GM21381 (cell line): ENCODE data around the gene PDE4D.
"Not testable (repeated sequence)": the region's sequence is repeated elsewhere in the genome, so short reads cannot be mapped to it uniquely, and the experiment has no call there.

Experiments
- ATAC-seq: cut with Tn5 transposase; IDR thresholded peaks from one replicate; pipeline ENCODE4 v1.9.1; 2021; ENCODE audit warnings: mild to moderate bottlenecking, moderate library complexity; ENCODE audit not compliant: unreplicated experiment

PDE4D gene

DNA sequence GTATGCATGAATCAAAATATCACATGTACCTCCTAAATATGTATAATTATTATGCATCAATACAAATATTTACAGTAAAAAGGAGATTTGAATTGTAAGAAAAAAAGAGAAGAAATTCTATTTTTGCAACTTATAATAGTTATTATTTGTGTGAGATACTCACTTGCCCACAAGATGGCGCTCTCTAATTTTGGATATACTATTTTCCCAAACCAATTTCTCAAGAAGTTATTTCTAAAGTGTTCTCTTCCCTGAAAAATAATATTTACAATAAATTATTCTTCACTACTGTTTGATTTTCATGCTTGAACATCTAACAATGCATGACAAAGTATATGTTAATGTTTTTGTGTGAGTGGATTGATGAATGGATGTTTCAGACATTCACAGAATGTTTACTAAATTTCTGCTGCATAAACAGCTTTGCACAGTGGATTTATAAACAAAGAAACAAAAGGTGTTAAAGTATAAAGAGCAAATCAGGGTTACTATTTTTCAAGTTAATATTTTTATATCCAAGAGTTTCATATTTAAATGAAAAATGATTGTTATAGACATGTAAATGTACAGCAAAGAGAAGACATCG, 503.4 kb downstream of the PDE4D start:
- no peak for ATAC-seq

- no peak for ATAC-seq
Measured at GRCh38 chr5:59387127-59387526, 506.4 kb downstream of the PDE4D start.

- ATAC-seq: no peak
Measured at GRCh38 chr5:59385700-59386099, 507.8 kb downstream of the PDE4D start.

DNA sequence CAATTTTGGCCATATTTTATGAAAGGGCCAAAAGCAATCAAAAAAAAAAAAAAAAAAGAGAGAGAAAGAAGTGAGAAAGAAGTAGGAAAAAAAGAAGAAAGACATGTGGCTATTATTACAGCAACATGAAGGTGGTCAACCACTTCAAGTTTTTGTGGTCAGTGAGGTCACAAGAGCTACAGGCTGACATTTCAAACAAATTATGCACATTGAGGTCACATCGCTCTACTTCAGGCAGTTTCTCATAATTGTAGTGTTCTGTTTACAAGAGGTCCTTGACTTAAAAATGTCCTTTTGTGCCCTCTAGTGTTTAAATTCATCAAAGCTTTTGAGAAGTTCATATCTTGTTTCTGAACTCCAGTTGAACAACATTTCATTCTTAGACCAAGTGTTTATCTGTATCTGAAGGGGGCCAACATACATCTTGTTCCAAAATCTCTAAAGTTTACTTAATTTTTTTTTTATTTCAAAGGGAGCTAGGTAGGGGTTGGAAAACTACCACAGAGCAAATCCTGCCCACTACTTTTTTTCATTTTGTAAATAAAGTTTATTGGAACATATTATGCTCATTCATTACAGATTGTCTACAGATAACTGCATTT, 513.1 kb downstream of the PDE4D start:
- peak; percentile 99 for ATAC-seq

- ATAC-seq: not testable (repeated sequence)
Measured at GRCh38 chr5:59374036-59374435, 519.5 kb downstream of the PDE4D start.

GRCh38 chr5:59371525-59372127, 521.9 kb downstream of the PDE4D start:
- no peak for ATAC-seq

GRCh38 chr5:59368951-59369350, 524.6 kb downstream of the PDE4D start:
- no peak for ATAC-seq

- no peak for ATAC-seq
Measured at GRCh38 chr5:59367791-59368394, 525.6 kb downstream of the PDE4D start.

DNA sequence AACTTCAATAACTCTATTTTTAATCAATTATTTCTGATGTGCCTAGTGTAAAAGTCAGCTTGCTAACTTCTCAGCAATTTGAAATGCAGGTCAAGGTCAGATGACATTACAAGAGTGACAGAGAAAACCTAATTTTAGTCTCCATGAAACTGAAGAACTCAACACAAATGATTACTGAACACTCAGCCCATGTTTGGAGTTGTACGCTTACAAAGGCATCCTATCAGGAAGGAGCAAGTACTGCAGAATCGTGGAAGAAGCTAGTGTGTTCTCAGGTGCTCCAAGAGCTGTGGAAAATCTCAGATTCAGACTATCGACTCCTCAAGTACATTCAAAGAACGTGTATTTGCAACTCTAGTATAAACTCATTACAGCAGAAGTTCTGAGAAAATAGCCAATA, 526.7 kb downstream of the PDE4D start:
- ATAC-seq: no peak

- no peak for ATAC-seq
Measured at GRCh38 chr5:59362438-59362837, 531.1 kb downstream of the PDE4D start.

GRCh38 chr5:59361454-59361853, 532.1 kb downstream of the PDE4D start:
- ATAC-seq: no peak

DNA sequence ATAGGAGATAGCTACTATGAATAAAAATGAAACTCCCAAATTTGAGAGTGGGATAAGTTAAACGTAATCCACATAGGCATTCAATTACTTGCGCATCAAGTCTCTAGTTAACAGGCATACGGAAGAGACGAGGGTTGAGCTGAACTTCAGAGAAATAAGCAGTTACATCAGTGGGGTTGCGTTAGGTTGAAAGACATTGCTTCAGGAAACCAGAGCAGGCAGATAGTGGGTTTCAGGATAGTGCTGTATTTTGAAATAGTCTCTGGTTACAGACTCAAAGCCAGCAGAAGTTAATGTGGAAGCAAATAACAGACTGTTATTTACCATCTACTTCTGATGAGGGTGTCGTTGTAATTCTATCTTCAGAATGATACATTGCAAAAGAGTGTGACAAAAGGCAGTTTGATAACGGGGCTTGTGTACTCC, 533.4 kb downstream of the PDE4D start:
- no peak for ATAC-seq

- no peak for ATAC-seq
Measured at GRCh38 chr5:59358005-59358861, 535.3 kb downstream of the PDE4D start.

DNA sequence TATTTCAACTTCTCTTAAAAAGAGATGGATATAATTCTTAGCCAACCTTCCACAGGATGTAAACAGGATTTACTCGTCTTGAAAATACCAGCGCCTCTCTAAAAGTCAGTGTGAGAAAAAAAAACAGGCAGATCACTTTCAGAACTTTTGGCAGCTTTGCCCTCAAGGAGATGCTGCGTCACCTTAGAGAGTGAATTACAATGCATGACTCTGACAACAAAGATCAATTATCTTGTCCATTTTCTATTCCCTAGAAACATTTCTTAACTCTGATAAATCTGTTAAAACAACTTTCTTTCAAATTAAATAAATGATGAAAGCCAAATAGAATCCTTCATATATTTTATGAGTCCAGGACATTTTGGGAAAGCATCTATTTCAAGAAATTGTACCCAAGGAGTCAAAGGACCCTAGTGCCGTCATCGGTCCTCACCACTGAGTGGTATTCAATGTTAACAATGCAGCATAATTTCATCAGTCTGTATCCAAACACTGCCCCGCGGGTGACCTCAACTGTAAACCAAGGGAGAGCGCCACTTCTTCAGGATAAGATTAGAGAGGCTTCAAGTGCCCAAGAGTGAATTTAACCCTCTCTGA, 536.0 kb downstream of the PDE4D start:
- ATAC-seq: no peak

- ATAC-seq: no peak
Measured at GRCh38 chr5:59356813-59357380, 536.6 kb downstream of the PDE4D start.

GRCh38 chr5:59354811-59355210, 538.7 kb downstream of the PDE4D start:
- no peak for ATAC-seq

GRCh38 chr5:59354274-59354673, 539.3 kb downstream of the PDE4D start:
- ATAC-seq: no peak

DNA sequence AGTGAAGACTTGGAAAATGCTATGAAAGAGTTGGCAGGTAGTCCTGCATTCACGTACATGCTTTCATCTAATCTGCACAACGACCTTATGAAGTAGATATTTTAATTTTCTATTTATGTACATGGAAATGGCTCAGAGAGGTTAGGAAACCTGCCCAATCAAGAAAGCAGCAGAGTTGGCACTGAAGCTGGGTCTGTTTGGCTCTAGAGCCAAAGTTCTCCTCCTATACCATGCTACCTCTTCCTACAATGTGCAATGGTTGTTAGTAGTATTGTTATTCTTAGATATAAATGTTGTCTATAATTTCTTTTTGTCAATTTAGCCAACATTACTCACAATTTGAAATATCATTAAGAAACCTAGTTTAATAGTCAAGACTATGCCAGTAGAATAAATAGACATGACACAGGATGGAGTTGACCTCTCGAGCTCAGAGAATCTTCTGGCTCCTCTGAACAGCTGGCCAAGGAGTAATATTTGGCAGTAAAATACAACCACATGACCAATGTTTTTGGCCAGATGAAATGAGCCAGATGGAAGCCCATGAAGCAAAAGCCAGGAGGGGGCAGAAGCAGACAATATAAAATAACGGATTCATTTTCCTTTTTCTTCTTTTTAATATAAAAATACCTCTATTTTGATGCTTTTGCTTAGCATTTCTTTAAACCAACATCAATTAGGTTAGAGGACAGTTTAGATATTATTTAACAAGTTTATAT, 542.3 kb downstream of the PDE4D start:
- ATAC-seq: no peak

DNA sequence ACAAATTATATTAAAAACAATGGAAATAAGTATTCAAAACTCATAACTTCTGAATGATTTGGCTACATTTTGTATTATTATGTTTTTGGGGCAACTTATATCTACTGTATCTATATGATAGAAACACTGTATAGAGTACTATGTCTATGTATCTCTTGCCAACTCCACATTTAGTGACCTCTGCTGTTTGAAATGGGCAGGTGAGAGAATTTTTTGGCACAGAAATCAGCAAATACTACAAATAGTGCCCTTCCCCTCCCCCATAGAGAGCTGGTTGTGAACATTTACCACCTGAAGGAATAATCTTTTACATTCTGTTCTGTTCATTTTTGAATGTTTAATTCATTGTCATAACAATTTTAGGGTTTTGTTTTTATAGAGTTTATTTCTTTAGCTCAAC, 545.3 kb downstream of the PDE4D start:
- ATAC-seq: no peak

- ATAC-seq: no peak
Measured at GRCh38 chr5:59346982-59347381, 546.5 kb downstream of the PDE4D start.
